OCI-LY3 (cell line): ENCODE results near the gene RNF168.
"Not testable (repeated sequence)": the region's sequence is repeated elsewhere in the genome, so short reads cannot be mapped to it uniquely, and the experiment has no call there.

ENCODE experiments used
- H2AFZ ChIP-seq: fragments of 200-600, 300-600 bp; shearing (Covaris generic); 2 replicates; pipeline ENCODE4 v1.6.0; 2014; ENCODE audit warnings: antibody characterized with exemption, low read depth, low read length
- H3K27ac ChIP-seq: fragments of 200-600, 300-600 bp; sonication (generic); 2 replicates; pipeline ENCODE4 v1.5.1; 2014; ENCODE audit warnings: mild to moderate bottlenecking, low read length, moderate library complexity, mixed read lengths
- H3K27me3 ChIP-seq: fragments of 200-600, 300-600 bp; sonication (generic); 2 replicates; pipeline ENCODE4 v1.6.1; 2014; ENCODE audit warnings: low read depth, low read length, mixed read lengths
- H3K36me3 ChIP-seq: fragments of 200-600, 300-600 bp; sonication (generic); replicated peaks from 2 replicates; pipeline ENCODE3; 2014; ENCODE audit warnings: low read depth, low read length, mixed read lengths
- H3K4me1 ChIP-seq: fragments of 300-600, 200-600 bp; sonication (generic); 2 replicates; pipeline ENCODE4 v1.6.1; 2014; ENCODE audit warnings: low read length, mixed read lengths
- H3K4me2 ChIP-seq: fragments of 200-600, 300-600 bp; sonication (generic); 2 replicates; pipeline ENCODE4 v1.6.1; 2014; ENCODE audit warnings: low read length, mixed read lengths
- H3K4me3 ChIP-seq: fragments of 300-600, 200-600 bp; sonication (generic); 2 replicates; pipeline ENCODE4 v1.5.1; 2014; ENCODE audit warnings: antibody characterized with exemption, mild to moderate bottlenecking, low read length, moderate library complexity
- H3K79me2 ChIP-seq: fragments of 300-600, 200-600 bp; shearing (Covaris generic); 2 replicates; pipeline ENCODE4 v1.6.1; 2014; ENCODE audit warnings: mild to moderate bottlenecking, low read length, mixed read lengths
- H3K9ac ChIP-seq: fragments of 300-600, 200-600 bp; shearing (Covaris generic); 2 replicates; pipeline ENCODE4 v1.6.0; 2014; ENCODE audit warnings: mild to moderate bottlenecking, low read length, moderate library complexity
- H3K9me3 ChIP-seq: fragments of 200-600, 300-600 bp; shearing (Covaris generic); 2 replicates; pipeline ENCODE4 v1.6.1; 2014; ENCODE audit warnings: low read length, mixed read lengths; ENCODE audit not compliant: insufficient read depth
- H4K20me1 ChIP-seq: fragments of 200-600, 300-600 bp; sonication (generic); 2 replicates; pipeline ENCODE4 v1.6.1; 2016; ENCODE audit warnings: low read length, mixed read lengths; ENCODE audit not compliant: insufficient read depth
- CTCF ChIP-seq: fragments of 200-600, 300-600 bp; sonication (generic); IDR thresholded peaks from 2 replicates; pipeline ENCODE4 v1.5.1; 2014; ENCODE audit warnings: antibody characterized with exemption, low read length, low read depth
- EZH2phosphoT487 ChIP-seq: fragments of 200-600 bp; shearing (Covaris generic); IDR thresholded peaks from 2 replicates; pipeline ENCODE4 v1.6.1; 2018; ENCODE audit warnings: antibody characterized with exemption, mixed run types, low read depth

The RNF168 gene

GRCh38 chr3:196423044-196423781, 80.4 kb downstream of the RNF168 start:
- Histone ChIP-seq H4K20me1 (peaks cover 93% of the 10 kb centered on the region), H3K79me2 (peaks cover 100% of the 10 kb centered on the region), H3K9ac (no peak overlapping the region), H3K9me3 (no peaks in the 10 kb centered on the region), H3K27ac (no peak overlapping the region), H3K4me3 (no peak overlapping the region), H3K4me1 (no peaks in the 10 kb centered on the region; the same call in 1 of the 2 replicates), H3K36me3 (peaks cover 13% of the 10 kb centered on the region), H2AFZ (no peak overlapping the region), H3K27me3 (no peaks in the 10 kb centered on the region), H3K4me2 (no peak overlapping the region)
- TF ChIP-seq EZH2phosphoT487 (no peak), CTCF (no peak)

GRCh38 chr3:196421668-196422067, 81.9 kb downstream of the RNF168 start:
- H3K4me3 ChIP-seq, H3K36me3 ChIP-seq, H3K9ac ChIP-seq, H3K27ac ChIP-seq, H3K27me3 ChIP-seq, H3K4me2 ChIP-seq, H3K4me1 ChIP-seq, H2AFZ ChIP-seq, H3K9me3 ChIP-seq: not testable (repeated sequence)
- Histone ChIP-seq H3K79me2 (peaks cover 98% of the 10 kb centered on the region), H4K20me1 (peaks cover 91% of the 10 kb centered on the region)

- Histone ChIP-seq H3K79me2 (peaks cover 98% of the 10 kb centered on the region), H4K20me1 (peaks cover 93% of the 10 kb centered on the region), H3K9me3 (no peaks in the 10 kb centered on the region), H3K27ac (no peak overlapping the region), H3K4me2 (no peak overlapping the region), H3K27me3 (no peaks in the 10 kb centered on the region), H3K4me3 (no peak overlapping the region), H3K9ac (no peak overlapping the region), H3K4me1 (peaks cover 9% of the 10 kb centered on the region), H3K36me3 (peaks cover 3% of the 10 kb centered on the region), H2AFZ (no peak overlapping the region)
- TF ChIP-seq CTCF, result no peak
- no peak for TF ChIP-seq EZH2phosphoT487
These were observed 84.2 kb downstream of the RNF168 start for GRCh38 chr3:196419386-196419785.
